Upper lobe of left lung (tissue), 4 donors: ENCODE data around the gene SGIP1.

ENCODE experiments used
- CTCF ChIP-seq, 6 experiments: fragments of 450-650 bp in 4 of 6; fragments of 200-600 bp in 2 of 6; sonication (generic) in 2 of 6; IDR thresholded peaks; one replicate each; pipeline ENCODE4 v1.5.1; 2016 to 2019; ENCODE audit warnings: antibody characterized with exemption in 6 of 6
- EP300 ChIP-seq, 4 donors: sonication (generic); formaldehyde crosslinking; IDR thresholded peaks; one replicate each; pipeline ENCODE4 v1.5.1; 2017; ENCODE audit warnings: antibody characterized with exemption in 4 of 4, control low read depth in 2 of 4
- POLR2A ChIP-seq, 4 donors: fragments of 450-650 bp; IDR thresholded peaks; one replicate each; pipeline ENCODE4 v1.5.1; 2016 to 2017; ENCODE audit warnings: antibody characterized with exemption in 4 of 4, mild to moderate bottlenecking in 2 of 4
- POLR2AphosphoS5 ChIP-seq, 2 donors: sonication (generic); formaldehyde crosslinking; IDR thresholded peaks; one replicate each; pipeline ENCODE4 v1.5.1; 2017; ENCODE audit warnings: antibody characterized with exemption in 2 of 2

DNA sequence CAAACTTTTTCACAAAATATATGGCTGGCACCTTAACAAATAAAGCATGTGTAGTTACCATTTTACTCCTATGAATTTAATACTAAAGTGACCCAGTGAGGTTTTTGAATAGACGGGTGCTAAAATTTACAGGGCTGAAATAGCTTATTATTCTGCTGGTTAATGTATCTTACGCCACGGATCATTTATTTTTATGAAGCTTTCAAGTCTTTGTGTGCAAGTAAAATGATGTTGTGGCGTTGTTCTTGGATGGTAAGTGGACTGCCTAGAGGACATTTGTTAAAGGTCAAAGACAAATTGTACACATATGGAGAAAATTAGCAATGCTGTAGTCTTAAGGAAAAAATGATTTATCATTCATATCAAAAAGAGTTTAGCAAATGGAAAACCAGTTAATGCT lies 244.3 kb downstream of the SGIP1 start:
- no peak for TF ChIP-seq CTCF (IDR thresholded peaks at IDR 0.05)
- no peak for TF ChIP-seq EP300 (IDR thresholded peaks at IDR 0.05)
- no peak for TF ChIP-seq POLR2AphosphoS5 (IDR thresholded peaks at IDR 0.05)
- TF ChIP-seq POLR2A (IDR thresholded peaks at IDR 0.05), result no peak
